Smooth muscle cell (in vitro differentiated cells): ENCODE measurements around the gene GGA2. TPM values are rescaled to one million over a fixed set of nuclear protein-coding genes. Genes with fewer than 3 reads are reported as not detected.

Source experiments
- DNase-seq: peaks from one replicate; lab custom pipeline; 2025; ENCODE audit not compliant: unreplicated experiment; lab: John Stamatoyannopoulos, UW
- H2AFZ ChIP-seq: fragments of 200-600 bp; sonication (generic); 2 replicates; pipeline ENCODE4 v1.6.0; 2016; ENCODE audit warnings: antibody characterized with exemption, low read depth, mild to moderate bottlenecking
- H3F3A ChIP-seq: fragments of 200-600 bp; sonication (generic); 2 replicates; pipeline ENCODE4 v1.6.0; 2017; ENCODE audit warnings: antibody characterized with exemption, low read depth
- H3K27ac ChIP-seq: fragments of 200-600 bp; sonication (generic); 2 replicates; pipeline ENCODE4 v1.5.1; 2016; ENCODE audit warnings: low read depth, mild to moderate bottlenecking
- H3K27me3 ChIP-seq: fragments of 200-600 bp; sonication (generic); 2 replicates; pipeline ENCODE4 v1.6.1; 2016; ENCODE audit warnings: low read depth, mild to moderate bottlenecking
- H3K36me3 ChIP-seq: fragments of 200-600 bp; sonication (generic); 2 replicates; pipeline ENCODE4 v1.5.1; 2016; ENCODE audit warnings: low read depth
- H3K4me1 ChIP-seq: fragments of 200-600 bp; sonication (generic); 2 replicates; pipeline ENCODE4 v1.5.1; 2016; ENCODE audit warnings: low read depth
- H3K4me2 ChIP-seq: fragments of 200-600 bp; sonication (generic); 2 replicates; pipeline ENCODE4 v1.6.0; 2016; ENCODE audit warnings: mild to moderate bottlenecking
- H3K4me3 ChIP-seq: fragments of 200-600 bp; sonication (generic); 2 replicates; pipeline ENCODE4 v1.5.1; 2016; ENCODE audit warnings: mild to moderate bottlenecking
- H3K79me2 ChIP-seq: fragments of 200-600 bp; sonication (generic); 2 replicates; pipeline ENCODE4 v1.6.0; 2016; ENCODE audit warnings: low read depth, mild to moderate bottlenecking
- H3K9ac ChIP-seq: fragments of 200-600 bp; sonication (generic); 2 replicates; pipeline ENCODE4 v1.6.0; 2016; ENCODE audit warnings: low read depth
- H3K9me3 ChIP-seq: fragments of 200-600 bp; sonication (generic); replicated peaks from 2 replicates; pipeline ENCODE4 v1.5.1; 2016; ENCODE audit warnings: low read depth
- H4K20me1 ChIP-seq: fragments of 200-600 bp; sonication (generic); 2 replicates; pipeline ENCODE4 v1.6.0; 2016; ENCODE audit warnings: low read depth
- WGBS: methylation state at CpG from one replicate; pipeline ENCODE4 v1.1.7; 2016; ENCODE audit warnings: low lambda C conversion rate; 5-methylcytosine and 5-hydroxymethylcytosine counted together
- polyA plus RNA-seq: library from polyadenylated mRNA; unstranded; fragments of >200 nt; fragmentation: Nextera tagmentation; extraction: Ambion mirVana; gene quantifications from 2 replicates; pipeline ENCODE4 v1.2.1, GENCODE V29; 2016
- total RNA-seq: library from RNA; depleted of rRNA; stranded (reverse); fragments of >200 nt; gene quantifications from 2 replicates; pipeline ENCODE4 v1.2.3, GENCODE V29; 2014
- TF ChIP-seq, protein P1 (sequence below): fragments of 200-600 bp; sonication (generic); IDR thresholded peaks from 2 replicates; pipeline ENCODE4 v1.5.1; 2017; ENCODE audit warnings: borderline replicate concordance, mild to moderate bottlenecking, antibody characterized with exemption; ENCODE audit not compliant: insufficient read depth, poor library complexity, severe bottlenecking

GGA2 gene
- total and polyA plus RNA-seq, 2 experiments from 2014 or later, result 32.2 to 42.5 TPM

DNA sequence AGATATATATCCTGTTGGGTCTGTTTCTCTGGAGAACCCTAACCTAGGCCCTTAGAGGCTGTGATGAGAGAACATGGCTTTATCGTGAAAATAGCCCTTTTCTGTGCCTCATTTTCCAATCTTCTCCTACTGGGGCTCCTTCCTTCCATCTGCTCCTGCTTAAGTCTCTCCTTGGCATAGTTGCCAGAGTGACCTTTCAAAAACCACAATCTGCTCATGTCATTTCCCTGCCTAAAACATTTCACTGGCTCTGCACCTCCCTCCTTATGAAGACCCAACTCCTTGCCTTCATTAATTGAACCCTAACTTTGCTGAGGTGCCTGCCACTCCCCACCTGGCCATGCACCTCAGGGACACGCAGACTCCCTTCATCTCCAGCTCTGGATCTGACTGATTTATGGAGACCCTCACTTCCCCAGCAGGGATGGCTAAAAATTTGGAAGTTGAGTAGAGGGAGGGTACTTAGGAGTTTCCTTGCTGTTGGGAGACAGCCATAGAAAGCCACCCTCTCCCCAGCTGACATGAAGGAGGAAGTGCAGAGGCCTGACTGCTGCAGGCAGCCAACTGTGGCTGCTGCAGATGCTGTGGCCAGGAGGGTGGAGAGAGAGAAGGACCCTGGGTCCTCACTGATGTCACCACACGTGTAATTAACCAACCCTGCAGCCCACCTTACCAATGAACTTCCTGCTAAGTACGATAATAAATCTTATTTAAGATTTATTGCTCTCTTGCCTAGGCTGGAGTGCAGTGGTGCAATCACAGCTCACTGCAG, 6.3 kb upstream of the GGA2 start:
- no peaks in the 10 kb centered on the region for H3F3A ChIP-seq
- no peaks in the 10 kb centered on the region for H4K20me1 ChIP-seq
- no peak for DNase-seq
- TF ChIP-seq, protein P1, sequence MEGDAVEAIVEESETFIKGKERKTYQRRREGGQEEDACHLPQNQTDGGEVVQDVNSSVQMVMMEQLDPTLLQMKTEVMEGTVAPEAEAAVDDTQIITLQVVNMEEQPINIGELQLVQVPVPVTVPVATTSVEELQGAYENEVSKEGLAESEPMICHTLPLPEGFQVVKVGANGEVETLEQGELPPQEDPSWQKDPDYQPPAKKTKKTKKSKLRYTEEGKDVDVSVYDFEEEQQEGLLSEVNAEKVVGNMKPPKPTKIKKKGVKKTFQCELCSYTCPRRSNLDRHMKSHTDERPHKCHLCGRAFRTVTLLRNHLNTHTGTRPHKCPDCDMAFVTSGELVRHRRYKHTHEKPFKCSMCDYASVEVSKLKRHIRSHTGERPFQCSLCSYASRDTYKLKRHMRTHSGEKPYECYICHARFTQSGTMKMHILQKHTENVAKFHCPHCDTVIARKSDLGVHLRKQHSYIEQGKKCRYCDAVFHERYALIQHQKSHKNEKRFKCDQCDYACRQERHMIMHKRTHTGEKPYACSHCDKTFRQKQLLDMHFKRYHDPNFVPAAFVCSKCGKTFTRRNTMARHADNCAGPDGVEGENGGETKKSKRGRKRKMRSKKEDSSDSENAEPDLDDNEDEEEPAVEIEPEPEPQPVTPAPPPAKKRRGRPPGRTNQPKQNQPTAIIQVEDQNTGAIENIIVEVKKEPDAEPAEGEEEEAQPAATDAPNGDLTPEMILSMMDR, result no peak
- no peak overlapping the region for H3K27ac ChIP-seq
- 95% methylated on average over 4 of the region's 4 CpGs for WGBS
- no peak overlapping the region for H2AFZ ChIP-seq
- H3K36me3 ChIP-seq, result no peaks in the 10 kb centered on the region
- no peaks in the 10 kb centered on the region for H3K79me2 ChIP-seq
- H3K9ac ChIP-seq, result no peak overlapping the region
- no peak overlapping the region for H3K4me2 ChIP-seq
- H3K4me3 ChIP-seq, result no peak overlapping the region
- no peaks in the 10 kb centered on the region for H3K27me3 ChIP-seq
- H3K4me1 ChIP-seq, result no peaks in the 10 kb centered on the region
- no peaks in the 10 kb centered on the region for H3K9me3 ChIP-seq

DNA sequence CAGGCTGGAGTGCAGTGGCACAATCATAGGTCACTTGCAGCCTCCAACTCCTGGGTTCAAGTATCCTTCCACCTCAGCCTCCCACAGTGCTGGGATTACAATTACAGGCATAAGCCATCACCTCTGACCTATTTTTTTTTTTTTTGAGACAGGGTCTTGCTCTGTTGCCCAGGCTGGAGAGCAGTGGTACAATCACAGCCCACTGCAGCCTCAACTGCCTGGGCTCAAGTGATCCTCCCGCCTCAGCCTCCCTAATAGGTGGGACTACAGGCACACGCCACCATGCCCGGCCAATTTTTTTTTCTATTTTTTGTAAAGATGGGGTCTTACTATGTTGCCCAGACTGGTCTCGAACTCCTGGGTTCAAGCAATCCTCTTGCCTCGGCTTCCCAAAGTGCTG, 5.6 kb upstream of the GGA2 start:
- Histone ChIP-seq H3K27me3 (no peaks in the 10 kb centered on the region), H3K27ac (no peak overlapping the region), H3K4me1 (no peaks in the 10 kb centered on the region), H3K36me3 (no peaks in the 10 kb centered on the region), H4K20me1 (no peaks in the 10 kb centered on the region), H3K4me3 (no peak overlapping the region), H3K79me2 (no peaks in the 10 kb centered on the region), H3K4me2 (no peak overlapping the region), H2AFZ (no peak overlapping the region), H3F3A (no peaks in the 10 kb centered on the region), H3K9ac (no peak overlapping the region), H3K9me3 (no peaks in the 10 kb centered on the region)
- DNase-seq, result no peak
- 96% methylated on average over 5 of the region's 5 CpGs for WGBS
- TF ChIP-seq, protein P1, result no peak

GRCh38 chr16:23514381-23515152, 4.3 kb upstream of the GGA2 start:
- Histone ChIP-seq H3K79me2 (peaks cover 10% of the 10 kb centered on the region), H2AFZ (no peak overlapping the region), H3F3A (no peaks in the 10 kb centered on the region), H3K27me3 (no peaks in the 10 kb centered on the region), H3K36me3 (no peaks in the 10 kb centered on the region), H3K4me2 (no peak overlapping the region), H4K20me1 (peaks cover 2% of the 10 kb centered on the region), H3K9ac (no peak overlapping the region), H3K4me3 (no peak overlapping the region), H3K27ac (no peak overlapping the region), H3K4me1 (peaks cover 3% of the 10 kb centered on the region), H3K9me3 (no peaks in the 10 kb centered on the region)
- TF ChIP-seq, protein P1, result no peak
- 90% methylated on average over 7 of the region's 7 CpGs for WGBS
- no peak for DNase-seq
